D341Med (cell line): ENCODE data around the gene KCNN1.
A peak's percentile ranks its signal among the peaks of the same experiment; 100 is the strongest.
"Not testable (repeated sequence)": the region's sequence is repeated elsewhere in the genome, so short reads cannot be mapped to it uniquely, and the experiment has no call there.

ENCODE experiments used
- DNase-seq: peaks from one replicate; pipeline ENCODE4 v3.0.0; 2012; ENCODE audit warnings: low spot score

Gene KCNN1

DNA sequence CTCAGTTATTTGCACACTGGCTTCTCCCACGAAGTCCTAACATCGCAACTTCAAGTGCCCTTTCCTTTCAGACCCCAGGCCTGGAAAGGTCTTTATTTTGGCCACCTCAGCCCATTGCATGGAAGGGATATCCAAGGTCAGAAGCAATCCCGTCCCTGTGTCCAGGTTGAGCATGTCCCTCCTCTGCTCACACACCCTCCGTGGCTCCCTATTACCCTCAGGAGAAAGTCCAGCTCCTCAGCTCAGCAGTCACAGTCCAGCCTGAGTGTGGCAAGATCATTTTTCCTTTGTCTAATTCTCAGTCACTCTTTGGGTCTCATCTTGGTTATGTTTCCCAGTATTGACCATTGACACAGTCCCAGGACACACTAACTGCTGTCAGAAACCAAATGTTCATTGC lies 60.2 kb downstream of the KCNN1 start:
- DNase-seq = no peak

- DNase-seq = peak; percentile 68
Measured at GRCh38 chr19:18029617-18030338, 62.9 kb downstream of the KCNN1 start.

- not testable (repeated sequence) for DNase-seq
Measured at GRCh38 chr19:18031401-18031800, 64.5 kb downstream of the KCNN1 start.

GRCh38 chr19:18032102-18032501 lies 65.2 kb downstream of the KCNN1 start:
- not testable (repeated sequence) for DNase-seq

DNA sequence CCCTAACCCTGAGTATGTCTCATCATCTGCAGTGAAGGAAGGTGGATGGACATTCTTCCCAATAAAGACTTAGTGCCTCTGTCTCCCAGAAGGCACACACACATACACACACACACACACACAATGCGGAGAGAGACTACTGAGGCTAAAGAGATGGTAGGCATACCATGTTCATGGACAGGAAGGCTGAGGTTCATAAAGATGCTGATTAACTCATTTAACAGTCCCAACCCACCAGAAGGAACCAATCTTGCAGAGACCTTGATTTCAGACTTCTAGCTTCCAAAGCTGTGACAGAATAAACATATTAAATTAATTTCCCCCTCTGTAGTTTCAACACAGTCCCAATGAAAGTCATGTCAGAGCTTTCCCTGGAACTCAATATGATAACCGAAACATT lies 74.1 kb downstream of the KCNN1 start:
- DNase-seq = no peak

DNA sequence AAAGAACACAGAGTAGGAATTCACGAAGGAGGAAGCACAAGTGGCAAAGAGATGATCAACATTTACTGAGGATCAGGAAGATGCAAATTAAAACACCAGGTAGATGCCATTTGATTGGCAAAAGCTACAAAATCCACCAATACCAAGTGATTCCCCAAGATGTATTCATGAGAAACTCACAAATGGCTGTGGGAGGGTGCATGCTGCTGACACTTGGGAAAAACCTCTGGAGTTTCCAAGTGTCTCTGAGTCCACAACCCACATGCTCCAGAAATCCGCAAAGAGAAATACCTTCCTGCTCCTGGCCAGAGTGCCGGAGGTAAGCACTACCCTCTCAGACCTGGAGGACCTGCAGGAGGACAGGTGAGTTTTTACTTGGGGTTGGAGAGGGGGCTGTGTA lies 76.8 kb downstream of the KCNN1 start:
- no peak for DNase-seq

GRCh38 chr19:18044825-18045304 lies 78.0 kb downstream of the KCNN1 start:
- peak; percentile 88 for DNase-seq

- no peak for DNase-seq
Measured at GRCh38 chr19:18045307-18046050, 78.6 kb downstream of the KCNN1 start.

DNA sequence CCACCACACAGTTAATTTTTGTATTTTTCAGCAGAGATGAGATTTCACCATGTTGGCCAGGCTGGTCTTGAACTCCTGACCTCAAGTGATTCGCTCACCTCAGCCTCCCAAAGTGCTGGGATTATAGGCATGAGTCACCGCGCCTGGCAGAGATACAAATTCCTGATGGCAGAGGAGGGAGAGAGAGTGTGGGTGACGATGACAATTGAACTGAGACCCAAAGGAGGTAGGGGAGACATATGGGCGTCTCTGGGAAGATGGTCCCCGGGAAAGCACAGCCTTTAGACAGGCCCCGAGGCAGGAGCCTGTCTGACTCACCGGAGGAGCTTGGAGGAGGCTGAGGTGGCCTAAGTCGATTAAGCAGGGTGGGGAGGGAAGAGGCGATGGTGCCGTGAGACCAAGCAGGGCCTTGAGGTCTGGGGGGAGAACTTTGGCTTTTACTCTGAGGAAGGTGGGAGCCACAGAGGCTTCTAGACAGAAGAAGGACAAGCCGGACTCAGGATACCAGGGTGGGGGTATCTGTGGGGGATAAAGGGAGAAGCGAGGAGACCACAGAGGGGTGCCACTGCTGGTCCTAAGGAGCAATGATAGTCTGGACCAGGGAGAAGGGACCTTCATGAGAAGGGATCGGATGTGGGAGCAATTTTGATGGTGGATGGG lies 79.3 kb downstream of the KCNN1 start:
- no peak for DNase-seq

DNA sequence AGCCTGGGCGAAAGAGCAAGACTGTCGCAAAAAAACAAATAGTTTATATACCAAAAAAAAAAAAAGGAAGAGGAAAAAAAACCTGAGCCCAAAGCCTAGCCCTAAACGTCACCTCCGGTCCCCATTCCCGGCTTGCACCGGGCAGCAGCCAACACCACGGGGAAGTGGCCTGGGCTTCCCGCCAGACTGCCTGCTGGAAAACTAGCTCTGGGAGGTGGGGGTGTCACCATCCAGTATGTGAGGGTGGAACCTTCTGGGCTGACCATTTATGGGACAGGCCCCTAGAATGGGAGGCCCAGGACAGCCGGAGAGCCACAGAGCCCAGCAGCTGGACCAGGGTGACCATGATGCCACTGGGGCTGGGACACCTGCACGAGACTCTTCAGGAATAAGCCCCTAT lies 82.5 kb downstream of the KCNN1 start:
- DNase-seq = no peak
